CD4-positive, alpha-beta T cell treated with Interleukin-17A for 4 hours (primary cell): ENCODE measurements around the gene NTN5.
"Not testable (repeated sequence)": the region's sequence is repeated elsewhere in the genome, so short reads cannot be mapped to it uniquely, and the experiment has no call there.

Experiments
- DNase-seq: peaks from one replicate; pipeline ENCODE4 v3.0.0-alpha.2; 2020; ENCODE audit warnings: mixed read lengths

NTN5 gene

GRCh38 chr19:48695743-48696352 lies 23.0 kb upstream of the NTN5 start, which contains the start of gene FUT2:
TSS of gene FUT2 (plus strand) at chr19:48695971. CDS start at chr19:48702957, 6,986 bp downstream.
- DNase-seq = no peak

- not testable (repeated sequence) for DNase-seq
Measured at GRCh38 chr19:48693629-48694028, 20.8 kb upstream of the NTN5 start.

DNA sequence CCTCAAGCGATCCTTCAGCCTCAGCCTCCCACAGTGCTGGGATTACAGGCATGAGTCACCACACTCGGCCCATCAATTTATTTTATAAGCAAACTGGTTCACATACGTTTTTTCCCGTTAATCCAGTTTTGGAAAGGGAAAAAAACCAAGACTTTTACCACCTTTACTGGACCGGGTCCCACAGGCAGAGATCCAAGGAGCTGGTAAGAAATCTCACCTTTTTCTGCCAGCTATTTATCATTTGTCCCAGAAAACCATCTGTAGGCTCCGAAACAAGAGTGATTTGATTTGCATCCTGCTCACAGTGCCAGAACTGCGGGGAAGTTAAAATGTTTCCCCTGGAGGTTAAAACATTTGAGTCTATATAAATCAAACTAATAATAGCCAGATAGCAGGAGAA lies 16.6 kb upstream of the NTN5 start:
- no peak for DNase-seq

GRCh38 chr19:48687776-48688175 lies 15.0 kb upstream of the NTN5 start:
- no peak for DNase-seq

DNA sequence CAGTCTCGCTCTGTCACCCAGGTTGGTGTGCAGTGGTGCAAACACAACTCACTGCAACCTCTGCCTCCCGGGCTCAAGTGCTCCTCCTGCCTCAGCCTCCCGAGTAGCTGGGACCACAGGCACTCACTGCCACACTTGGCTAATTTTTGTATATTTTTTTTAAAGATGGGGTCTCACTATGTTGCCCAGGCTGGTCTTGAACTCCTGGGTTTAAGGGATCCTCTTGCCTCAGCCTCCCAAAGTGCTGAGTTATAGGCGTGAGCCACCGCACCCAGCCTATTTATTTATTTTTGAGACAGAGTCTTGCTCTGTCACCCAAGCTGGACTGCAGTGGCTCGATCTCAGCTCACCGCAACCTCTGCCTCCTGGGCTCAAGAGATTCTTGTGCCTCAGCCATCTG lies 13.8 kb upstream of the NTN5 start:
- not testable (repeated sequence) for DNase-seq

- no peak for DNase-seq
Measured at GRCh38 chr19:48686088-48686487, 13.3 kb upstream of the NTN5 start.

DNA sequence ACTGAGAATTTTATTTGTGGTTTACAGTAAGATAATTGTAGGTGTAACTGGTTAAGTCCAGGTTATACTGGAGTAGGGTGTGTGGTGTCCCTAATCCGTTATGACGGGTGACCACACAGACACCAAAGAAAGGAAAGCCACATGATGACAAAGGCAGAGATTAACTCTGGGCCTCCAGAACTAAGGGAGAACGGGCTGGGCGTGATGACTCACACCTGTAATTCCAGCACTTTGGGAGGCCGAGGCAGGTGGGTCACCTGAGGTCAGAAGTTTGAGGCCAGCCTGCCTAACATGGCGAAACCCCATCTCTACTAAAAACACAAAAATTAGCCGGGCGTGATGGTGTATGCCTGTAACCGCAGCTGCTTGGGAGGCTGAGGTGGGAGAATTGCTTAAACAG lies 12.8 kb upstream of the NTN5 start:
- no peak for DNase-seq

- peak; percentile 58 for DNase-seq
Measured at GRCh38 chr19:48683349-48683748, 10.5 kb upstream of the NTN5 start.

GRCh38 chr19:48681127-48681470 lies 8.3 kb upstream of the NTN5 start:
- no peak for DNase-seq

- DNase-seq = no peak
Measured at GRCh38 chr19:48680436-48681126, 7.8 kb upstream of the NTN5 start.

GRCh38 chr19:48680006-48680405 lies 7.2 kb upstream of the NTN5 start:
- DNase-seq = not testable (repeated sequence)

GRCh38 chr19:48678201-48678600 lies 5.4 kb upstream of the NTN5 start:
- DNase-seq = no peak

DNA sequence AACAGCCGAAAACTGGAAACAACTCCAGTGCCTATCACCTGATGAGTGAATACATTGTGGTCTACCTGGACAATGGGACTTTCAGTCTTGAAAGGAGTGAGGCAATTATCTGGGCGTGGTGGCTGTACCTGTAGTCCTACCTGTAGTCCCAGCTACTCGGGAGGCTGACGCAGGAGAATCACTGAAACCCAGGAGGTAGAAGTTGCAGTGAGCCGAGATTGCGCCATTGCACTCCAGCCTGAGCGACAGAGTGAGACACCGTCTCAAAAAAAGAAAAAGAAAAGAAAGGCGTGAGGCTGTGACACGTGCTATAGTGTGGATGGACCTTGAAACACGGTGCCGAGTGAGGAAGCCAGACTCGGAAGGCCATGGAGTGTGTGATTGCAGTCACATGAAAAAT lies 4.1 kb upstream of the NTN5 start:
- no peak for DNase-seq

- no peak for DNase-seq
Measured at GRCh38 chr19:48676487-48676886, 3.7 kb upstream of the NTN5 start.

- peak; percentile 83 for DNase-seq
Measured at GRCh38 chr19:48674921-48675824, 2.4 kb upstream of the NTN5 start.

DNA sequence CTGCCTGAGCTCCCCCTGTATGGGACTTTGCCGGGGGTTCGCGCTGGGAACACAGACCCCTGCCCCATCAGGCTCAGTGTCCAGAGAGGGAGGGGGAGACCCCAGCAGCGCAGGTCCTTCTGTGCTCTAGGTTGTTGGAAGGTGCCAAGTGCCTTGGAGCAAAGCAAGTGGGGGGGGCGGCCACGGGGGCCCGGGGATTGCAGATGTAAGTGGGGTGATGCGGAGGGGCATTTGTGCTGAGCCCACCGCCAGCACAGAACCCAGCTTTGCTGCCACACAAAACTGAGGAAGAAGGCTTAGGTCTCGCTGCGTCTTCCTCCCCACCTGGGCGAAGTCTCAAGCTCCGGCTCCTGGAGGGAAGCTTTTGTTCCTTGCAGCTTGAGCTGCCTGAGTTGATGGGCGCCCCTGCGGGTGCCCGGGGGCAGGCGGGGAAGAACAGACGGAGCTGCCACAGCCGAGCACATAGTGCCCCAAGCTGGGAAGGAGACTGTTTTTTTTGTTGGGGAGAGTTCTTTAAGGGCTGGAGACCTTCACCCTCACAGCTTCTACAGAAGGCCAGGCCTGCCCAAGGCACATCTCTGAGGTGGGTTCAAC lies 1.5 kb upstream of the NTN5 start:
- no peak for DNase-seq

DNA sequence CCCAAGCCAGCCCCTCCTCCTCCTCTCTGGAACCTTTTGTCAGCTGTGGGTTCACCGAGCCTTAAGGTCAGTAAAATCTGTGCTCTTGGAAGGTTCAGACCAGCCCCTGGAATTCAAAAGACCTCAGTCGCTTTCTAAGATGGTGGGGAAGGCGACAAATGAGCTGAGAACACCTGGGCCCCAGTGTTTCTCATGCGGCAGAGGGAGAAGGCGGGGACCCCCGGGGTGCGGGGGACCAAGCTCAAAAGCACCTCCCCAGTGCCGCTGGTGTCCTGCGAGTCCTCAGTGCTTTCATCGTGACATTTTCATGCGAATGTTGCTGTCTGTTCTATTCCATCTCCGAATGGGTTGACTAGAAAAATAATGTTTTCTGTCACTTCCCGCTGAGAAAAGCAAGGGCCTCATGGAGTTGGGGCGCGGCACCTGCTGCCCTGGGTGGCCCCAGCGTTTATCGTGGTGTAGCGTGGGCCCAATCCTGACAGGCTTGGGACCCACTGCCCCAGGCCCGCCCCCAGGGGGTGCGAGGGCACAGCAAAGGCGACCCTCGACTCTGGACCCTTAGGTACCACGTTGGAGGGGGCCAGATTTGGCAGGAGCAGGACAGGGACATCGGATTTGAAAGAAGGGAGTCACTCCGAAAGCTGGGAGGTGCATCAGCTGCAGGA lies 751 bp upstream of the NTN5 start:
- DNase-seq = no peak

DNA sequence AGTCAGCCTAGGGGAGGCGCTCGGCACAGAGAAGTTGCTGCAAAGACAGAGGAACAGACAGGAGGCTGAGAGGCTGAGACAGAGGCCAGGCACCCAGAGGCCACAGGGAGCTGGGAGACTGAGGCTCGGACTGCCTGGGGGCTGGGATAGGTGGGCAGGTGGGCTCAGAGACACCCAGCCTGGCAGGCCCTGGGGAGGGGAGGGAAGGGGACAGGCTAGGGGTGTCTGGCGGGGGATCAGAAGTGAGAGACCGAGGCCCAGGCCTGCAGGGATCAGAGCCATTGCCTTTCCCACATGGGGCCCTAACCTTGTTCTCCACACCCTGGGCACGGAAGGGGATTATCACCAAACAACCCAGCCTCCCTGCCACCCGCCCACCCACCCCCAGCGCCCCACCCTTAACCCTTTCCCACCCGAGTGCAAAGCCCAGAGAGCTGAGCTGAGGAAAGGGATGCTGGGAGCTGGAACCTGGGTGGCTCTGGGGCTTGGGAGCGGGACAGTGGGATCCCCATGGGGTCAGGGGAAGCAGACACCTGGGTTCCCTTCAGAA lies 1.3 kb downstream of the NTN5 start:
- DNase-seq = no peak

DNA sequence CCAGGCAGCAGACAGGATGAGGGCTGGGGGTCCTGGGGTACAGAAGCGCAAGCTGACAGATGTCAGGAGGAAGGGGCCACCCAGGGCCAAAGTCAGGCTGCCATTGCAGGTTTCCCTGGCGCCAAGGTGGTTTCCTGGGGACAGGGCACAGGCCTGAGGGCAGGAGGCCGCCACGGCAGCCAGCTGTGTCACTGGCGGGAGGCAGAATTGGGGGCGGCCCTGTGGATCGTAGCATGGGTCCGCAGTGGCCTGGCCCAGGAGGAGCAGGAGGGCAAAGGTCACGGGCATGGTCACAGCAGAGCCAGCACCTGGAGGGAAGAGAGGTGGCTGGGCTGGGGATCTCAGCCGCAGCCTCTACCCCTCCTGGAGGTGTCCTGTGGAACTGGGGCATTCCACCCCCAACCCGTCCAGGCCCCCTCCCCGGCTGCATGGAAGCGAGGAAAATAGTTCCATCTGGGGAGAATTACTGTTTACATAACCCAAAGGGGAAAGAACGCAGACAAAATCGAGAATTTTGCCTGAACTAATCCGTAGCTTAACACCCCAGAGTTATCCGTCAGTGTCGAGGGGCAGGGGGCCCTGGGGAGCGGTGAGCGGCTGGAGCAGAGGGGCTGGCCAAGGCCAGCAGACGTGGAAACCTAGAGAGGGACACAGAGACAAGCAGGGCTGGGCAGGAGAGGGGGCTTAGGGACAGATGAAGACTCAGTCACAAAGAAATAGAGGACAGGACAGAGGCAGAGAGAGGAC lies 1.9 kb downstream of the NTN5 start:
- no peak for DNase-seq

DNA sequence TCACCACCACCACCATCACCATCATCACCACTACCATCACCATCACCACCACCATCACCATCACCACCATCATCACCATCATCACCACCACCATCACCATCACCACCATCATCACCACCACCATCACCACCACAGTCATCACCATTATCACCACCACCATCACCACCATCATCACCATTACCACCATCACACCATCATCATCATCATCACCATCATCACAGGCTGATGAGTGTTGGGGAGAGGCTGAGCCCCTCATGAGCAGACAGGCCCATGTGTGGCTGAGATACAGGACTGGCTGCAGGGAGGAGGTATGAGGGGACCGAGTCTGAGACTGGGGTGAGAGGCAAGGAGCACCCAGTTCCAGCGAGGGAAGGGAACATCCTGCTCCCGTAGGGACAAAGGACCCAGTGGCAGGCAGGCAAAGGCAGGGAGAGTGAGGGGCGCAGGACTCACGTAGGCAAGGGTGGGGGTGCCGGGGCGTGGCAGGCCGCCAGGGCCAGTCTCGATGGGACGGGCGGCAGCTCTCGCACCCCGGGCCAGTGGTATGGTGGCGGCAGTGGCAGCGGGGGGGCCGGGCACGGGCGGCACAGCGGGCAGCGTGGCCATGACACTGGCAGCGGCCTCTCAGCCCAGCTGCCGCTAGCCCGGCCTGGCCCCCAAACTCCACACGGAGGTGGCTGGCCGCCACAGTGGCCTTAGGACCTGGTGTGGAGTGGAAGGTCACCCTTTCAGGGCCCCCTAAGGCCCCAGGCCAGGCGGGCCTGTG lies 2.7 kb downstream of the NTN5 start:
- DNase-seq = no peak

GRCh38 chr19:48668761-48669160 lies 4.1 kb downstream of the NTN5 start:
- no peak for DNase-seq
